SK-N-SH treated with all-trans-retinoic acid at 6 μM for 48 hours (cell line): ENCODE data around the gene GLRX3.

Source experiments
- ATAC-seq: fragments of 200-7000 bp; cut with Tn5 transposase; 3 replicates; pipeline ENCODE4 v1.9.1; 2020; ENCODE audit warnings: mild to moderate bottlenecking, moderate library complexity
- ARNTL ChIP-seq: fragments of 450-650 bp; formaldehyde crosslinking; IDR thresholded peaks from 2 replicates; pipeline ENCODE4 v1.5.0; 2020; ENCODE audit warnings: low read depth, mild to moderate bottlenecking, moderate library complexity, borderline replicate concordance
- BACH2 ChIP-seq: fragments of 250-450 bp; sonication (Bioruptor Pico); IDR thresholded peaks from 2 replicates; pipeline ENCODE4 v1.9.0; 2021; ENCODE audit warnings: mild to moderate bottlenecking, borderline replicate concordance
- CSDC2 ChIP-seq: fragments of 250-450 bp; sonication (Bioruptor Pico); IDR thresholded peaks from 2 replicates; pipeline ENCODE4 v1.5.0; 2020; ENCODE audit warnings: mild to moderate bottlenecking, moderate library complexity
- ESRRG ChIP-seq: fragments of 250-450 bp; sonication (Bioruptor Pico); IDR thresholded peaks from 2 replicates; pipeline ENCODE4 v1.6.1; 2021; ENCODE audit warnings: mild to moderate bottlenecking
- GLIS3 ChIP-seq: fragments of 250-450 bp; sonication (Bioruptor Pico); IDR thresholded peaks from 2 replicates; pipeline ENCODE4 v1.5.0; 2020; ENCODE audit warnings: mild to moderate bottlenecking, moderate library complexity
- ISL1 ChIP-seq: fragments of 250-450 bp; sonication (Bioruptor Pico); IDR thresholded peaks from 2 replicates; pipeline ENCODE4 v2.1.2; 2022; ENCODE audit warnings: mild to moderate bottlenecking, moderate library complexity
- OSR1 ChIP-seq: fragments of 250-450 bp; sonication (Bioruptor Pico); IDR thresholded peaks from 2 replicates; pipeline ENCODE4 v1.8.0; 2022; ENCODE audit warnings: moderate library complexity, mild to moderate bottlenecking, inconsistent platforms
- PATZ1 ChIP-seq: fragments of 250-450 bp; sonication (Bioruptor Pico); IDR thresholded peaks from 2 replicates; pipeline ENCODE4 v1.8.0; 2020; ENCODE audit warnings: mild to moderate bottlenecking, moderate library complexity, borderline replicate concordance
- PPARA ChIP-seq: fragments of 250-450 bp; sonication (Bioruptor Pico); IDR thresholded peaks from 2 replicates; pipeline ENCODE4 v1.5.0; 2020; ENCODE audit warnings: mild to moderate bottlenecking, borderline replicate concordance
- SNAI2 ChIP-seq: fragments of 250-450 bp; sonication (Bioruptor Pico); IDR thresholded peaks from 2 replicates; pipeline ENCODE4 v1.5.0; 2020; ENCODE audit warnings: mild to moderate bottlenecking, moderate library complexity
- TCF4 ChIP-seq: fragments of 250-450 bp; sonication (Bioruptor Pico); IDR thresholded peaks from 2 replicates; pipeline ENCODE4 v1.8.0; 2021; ENCODE audit warnings: mild to moderate bottlenecking, moderate library complexity, borderline replicate concordance
- TOX ChIP-seq: fragments of 250-450 bp; sonication (Bioruptor Pico); IDR thresholded peaks from 2 replicates; pipeline ENCODE4 v1.8.0; 2021; ENCODE audit warnings: mild to moderate bottlenecking, moderate library complexity, borderline replicate concordance
- TSHZ2 ChIP-seq: fragments of 250-450 bp; sonication (Bioruptor Pico); IDR thresholded peaks from 2 replicates; pipeline ENCODE4 v1.5.0; 2020; ENCODE audit warnings: mild to moderate bottlenecking, moderate library complexity
- ZC3H10 ChIP-seq: fragments of 250-450 bp; sonication (Bioruptor Pico); IDR thresholded peaks from 2 replicates; pipeline ENCODE4 v1.5.1; 2021; ENCODE audit warnings: mild to moderate bottlenecking, moderate library complexity
- ZFP3 ChIP-seq: fragments of 250-450 bp; sonication (Bioruptor Pico); IDR thresholded peaks from 2 replicates; pipeline ENCODE4 v1.5.0; 2020; ENCODE audit warnings: mild to moderate bottlenecking, moderate library complexity
- ZFP30 ChIP-seq: fragments of 450-650 bp; formaldehyde crosslinking; IDR thresholded peaks from 2 replicates; pipeline ENCODE4 v1.5.0; 2022; ENCODE audit warnings: mild to moderate bottlenecking, moderate library complexity
- ZNF70 ChIP-seq: fragments of 450-650 bp; formaldehyde crosslinking; IDR thresholded peaks from 2 replicates; pipeline ENCODE4 v1.5.0; 2020; ENCODE audit warnings: mild to moderate bottlenecking, moderate library complexity
- ZNF8 ChIP-seq: fragments of 450-650 bp; formaldehyde crosslinking; IDR thresholded peaks from 2 replicates; pipeline ENCODE4 v1.5.0; 2020; ENCODE audit warnings: mild to moderate bottlenecking, moderate library complexity
- TF ChIP-seq, protein P1 (sequence below): fragments of 250-450 bp; sonication (Bioruptor Pico); IDR thresholded peaks from 2 replicates; pipeline ENCODE4 v1.5.1; 2020; ENCODE audit warnings: low read depth, mild to moderate bottlenecking, moderate library complexity
- TF ChIP-seq, protein P2 (sequence below): fragments of 250-450 bp; sonication (Bioruptor Pico); IDR thresholded peaks from 2 replicates; pipeline ENCODE4 v1.8.0; 2021; ENCODE audit warnings: low read depth, mild to moderate bottlenecking, moderate library complexity, borderline replicate concordance

Gene GLRX3

GRCh38 chr10:130191380-130191779 lies 55.2 kb downstream of the GLRX3 start (continued):
- no peak for TF ChIP-seq PATZ1
- no peak for TF ChIP-seq ZFP3 (CRISPR knock-in tag)
- TF ChIP-seq PPARA (CRISPR knock-in tag), result no peak
- no peak for TF ChIP-seq ZFP30 (CRISPR knock-in tag)
- TF ChIP-seq TSHZ2 (CRISPR knock-in tag), result no peak
- no peak for TF ChIP-seq BACH2 (CRISPR knock-in tag)
- no peak for TF ChIP-seq ISL1 (CRISPR knock-in tag)

- TF ChIP-seq CSDC2 (CRISPR knock-in tag), result no peak
- TF ChIP-seq TCF4 (CRISPR knock-in tag), result no peak
- no peak for TF ChIP-seq ZFP3 (CRISPR knock-in tag)
- TF ChIP-seq OSR1 (CRISPR knock-in tag), result no peak
- no peak for TF ChIP-seq ESRRG
- no peak for TF ChIP-seq GLIS3
- TF ChIP-seq PATZ1, result no peak
- TF ChIP-seq TOX (CRISPR knock-in tag), result no peak
- TF ChIP-seq ZNF8, result no peak
Observed at GRCh38 chr10:130192276-130192848, 56.2 kb downstream of the GLRX3 start.

GRCh38 chr10:130193033-130193432 lies 56.8 kb downstream of the GLRX3 start:
- TF ChIP-seq GLIS3 (no peak), PPARA (CRISPR knock-in tag) (no peak), ZNF8 (no peak), CSDC2 (CRISPR knock-in tag) (no peak)
- no peak for ATAC-seq

More at GRCh38 chr10:130192276-130192848, 56.2 kb downstream of the GLRX3 start:
- ATAC-seq, result no peak

GRCh38 chr10:130193493-130194193 lies 57.5 kb downstream of the GLRX3 start:
- TF ChIP-seq BACH2 (CRISPR knock-in tag), result no peak
- ATAC-seq, result no peak

GRCh38 chr10:130194194-130194990 lies 58.2 kb downstream of the GLRX3 start:
- TF ChIP-seq PPARA (CRISPR knock-in tag), result no peak
- ATAC-seq, result no peak

DNA sequence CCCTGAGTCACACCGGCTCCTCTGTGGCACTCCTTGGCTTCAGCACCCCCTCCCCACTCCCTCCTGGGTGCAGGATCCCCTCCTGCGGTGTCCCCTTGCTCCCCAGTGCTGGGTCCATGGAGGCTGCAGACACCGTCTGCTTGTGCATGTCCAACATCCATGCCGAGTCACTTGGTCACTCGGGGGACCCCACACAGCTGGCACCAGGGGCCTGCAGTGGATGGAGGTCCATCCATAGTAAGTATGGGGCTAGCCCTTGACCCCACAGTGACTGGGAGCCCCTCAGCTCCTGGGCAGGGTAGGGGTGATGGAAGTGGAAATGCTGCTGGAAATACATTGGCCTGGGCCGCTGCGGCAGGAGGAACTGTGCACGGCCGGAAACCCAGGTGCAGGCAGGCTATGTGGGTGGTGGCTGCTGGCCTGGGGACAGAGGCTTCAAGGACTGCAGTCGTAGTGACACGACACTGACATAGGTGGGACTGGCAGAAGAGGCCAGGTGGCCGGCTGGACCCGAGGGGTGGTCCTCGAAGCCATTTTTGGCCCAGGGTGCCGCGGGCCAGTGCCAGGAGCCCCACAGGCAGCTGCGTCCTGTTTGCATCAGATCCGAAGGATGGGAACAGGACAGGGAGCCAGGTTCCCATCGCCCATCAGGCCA lies 58.9 kb downstream of the GLRX3 start:
- ATAC-seq, result no peak
- no peak for TF ChIP-seq TOX (CRISPR knock-in tag)
- TF ChIP-seq, protein P1, sequence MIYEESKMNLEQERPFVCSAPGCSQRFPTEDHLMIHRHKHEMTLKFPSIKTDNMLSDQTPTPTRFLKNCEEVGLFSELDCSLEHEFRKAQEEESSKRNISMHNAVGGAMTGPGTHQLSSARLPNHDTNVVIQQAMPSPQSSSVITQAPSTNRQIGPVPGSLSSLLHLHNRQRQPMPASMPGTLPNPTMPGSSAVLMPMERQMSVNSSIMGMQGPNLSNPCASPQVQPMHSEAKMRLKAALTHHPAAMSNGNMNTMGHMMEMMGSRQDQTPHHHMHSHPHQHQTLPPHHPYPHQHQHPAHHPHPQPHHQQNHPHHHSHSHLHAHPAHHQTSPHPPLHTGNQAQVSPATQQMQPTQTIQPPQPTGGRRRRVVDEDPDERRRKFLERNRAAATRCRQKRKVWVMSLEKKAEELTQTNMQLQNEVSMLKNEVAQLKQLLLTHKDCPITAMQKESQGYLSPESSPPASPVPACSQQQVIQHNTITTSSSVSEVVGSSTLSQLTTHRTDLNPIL, result no peak
- TF ChIP-seq ZFP30 (CRISPR knock-in tag), result no peak
- TF ChIP-seq SNAI2 (CRISPR knock-in tag), result no peak
- TF ChIP-seq, protein P2, sequence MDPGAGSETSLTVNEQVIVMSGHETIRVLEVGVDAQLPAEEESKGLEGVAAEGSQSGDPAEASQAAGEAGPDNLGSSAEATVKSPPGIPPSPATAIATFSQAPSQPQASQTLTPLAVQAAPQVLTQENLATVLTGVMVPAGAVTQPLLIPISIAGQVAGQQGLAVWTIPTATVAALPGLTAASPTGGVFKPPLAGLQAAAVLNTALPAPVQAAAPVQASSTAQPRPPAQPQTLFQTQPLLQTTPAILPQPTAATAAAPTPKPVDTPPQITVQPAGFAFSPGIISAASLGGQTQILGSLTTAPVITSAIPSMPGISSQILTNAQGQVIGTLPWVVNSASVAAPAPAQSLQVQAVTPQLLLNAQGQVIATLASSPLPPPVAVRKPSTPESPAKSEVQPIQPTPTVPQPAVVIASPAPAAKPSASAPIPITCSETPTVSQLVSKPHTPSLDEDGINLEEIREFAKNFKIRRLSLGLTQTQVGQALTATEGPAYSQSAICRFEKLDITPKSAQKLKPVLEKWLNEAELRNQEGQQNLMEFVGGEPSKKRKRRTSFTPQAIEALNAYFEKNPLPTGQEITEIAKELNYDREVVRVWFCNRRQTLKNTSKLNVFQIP (CRISPR knock-in tag), result no peak
- no peak for TF ChIP-seq GLIS3
- TF ChIP-seq ARNTL, result no peak
- TF ChIP-seq PPARA (CRISPR knock-in tag), result no peak
- TF ChIP-seq BACH2 (CRISPR knock-in tag), result no peak
- no peak for TF ChIP-seq CSDC2 (CRISPR knock-in tag)
- TF ChIP-seq ZNF70 (CRISPR knock-in tag), result no peak
- TF ChIP-seq ZC3H10 (CRISPR knock-in tag), result no peak
